ENCODE measurements around the gene NEURL3.
A peak's percentile ranks its signal among the peaks of the same experiment; 100 is the strongest.

DNA sequence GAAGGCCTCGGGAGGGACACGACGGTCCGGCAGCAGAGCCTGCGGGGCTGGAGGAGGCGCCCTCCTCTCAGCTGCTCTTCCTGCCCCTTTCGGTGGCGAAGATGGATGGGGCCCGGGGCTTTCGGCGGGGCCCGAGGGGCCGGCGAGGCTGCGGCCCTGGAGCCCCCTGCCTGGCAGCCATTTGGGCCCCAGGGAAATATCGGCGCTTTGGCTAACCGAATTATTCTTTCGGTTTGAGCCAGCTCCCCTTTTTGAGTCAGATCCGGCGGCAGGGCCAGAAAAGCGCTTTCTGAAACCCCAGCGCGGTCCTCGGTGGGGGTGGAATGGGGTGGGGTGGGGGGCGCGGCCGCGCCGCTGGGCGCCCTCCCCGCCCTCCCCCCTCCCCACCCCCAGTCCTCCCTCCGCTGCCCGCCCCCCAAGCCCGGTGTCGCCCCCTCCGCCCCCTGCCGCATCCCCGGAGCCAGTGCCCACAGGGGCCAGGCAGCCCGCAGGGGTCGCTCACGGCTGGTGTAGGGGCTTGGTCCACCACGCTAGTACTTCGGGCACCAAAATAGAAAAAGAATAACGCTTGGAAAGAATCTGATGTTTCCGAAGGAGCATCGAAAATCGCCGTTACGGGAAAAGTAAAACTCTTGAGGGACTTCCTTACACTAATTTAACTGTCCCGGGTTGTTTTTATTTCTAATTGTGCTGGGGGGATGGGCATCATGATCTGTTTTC, 22.3 kb upstream of the NEURL3 start:
- TF ChIP-seq, protein P1, sequence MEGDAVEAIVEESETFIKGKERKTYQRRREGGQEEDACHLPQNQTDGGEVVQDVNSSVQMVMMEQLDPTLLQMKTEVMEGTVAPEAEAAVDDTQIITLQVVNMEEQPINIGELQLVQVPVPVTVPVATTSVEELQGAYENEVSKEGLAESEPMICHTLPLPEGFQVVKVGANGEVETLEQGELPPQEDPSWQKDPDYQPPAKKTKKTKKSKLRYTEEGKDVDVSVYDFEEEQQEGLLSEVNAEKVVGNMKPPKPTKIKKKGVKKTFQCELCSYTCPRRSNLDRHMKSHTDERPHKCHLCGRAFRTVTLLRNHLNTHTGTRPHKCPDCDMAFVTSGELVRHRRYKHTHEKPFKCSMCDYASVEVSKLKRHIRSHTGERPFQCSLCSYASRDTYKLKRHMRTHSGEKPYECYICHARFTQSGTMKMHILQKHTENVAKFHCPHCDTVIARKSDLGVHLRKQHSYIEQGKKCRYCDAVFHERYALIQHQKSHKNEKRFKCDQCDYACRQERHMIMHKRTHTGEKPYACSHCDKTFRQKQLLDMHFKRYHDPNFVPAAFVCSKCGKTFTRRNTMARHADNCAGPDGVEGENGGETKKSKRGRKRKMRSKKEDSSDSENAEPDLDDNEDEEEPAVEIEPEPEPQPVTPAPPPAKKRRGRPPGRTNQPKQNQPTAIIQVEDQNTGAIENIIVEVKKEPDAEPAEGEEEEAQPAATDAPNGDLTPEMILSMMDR (conservative IDR thresholded peaks at IDR 0.05; ENCODE audit: low read length): peak; percentile 43
- no peak for TF ChIP-seq EZH2phosphoT487 (IDR thresholded peaks at IDR 0.05; ENCODE audit: borderline replicate concordance)
